Hepatocyte (in vitro differentiated cells): Measurements from ENCODE around the gene KRI1.

Source experiments
- CTCF ChIP-seq: fragments of 200-600 bp; sonication (generic); IDR thresholded peaks from 2 replicates; pipeline ENCODE4 v1.5.1; 2016; ENCODE audit warnings: antibody characterized with exemption, mild to moderate bottlenecking; ENCODE audit not compliant: poor library complexity
- EZH2 ChIP-seq: fragments of 200-600 bp; sonication (generic); IDR thresholded peaks from 2 replicates; pipeline ENCODE4 v1.6.1; 2016; ENCODE audit warnings: antibody characterized with exemption, mild to moderate bottlenecking, borderline replicate concordance
- EZH2phosphoT487 ChIP-seq: fragments of 200-600 bp; sonication (generic); IDR thresholded peaks from one replicate; pipeline ENCODE4 v1.6.1; 2018; ENCODE audit warnings: antibody characterized with exemption, mild to moderate bottlenecking, low read depth, moderate library complexity; ENCODE audit not compliant: unreplicated experiment, severe bottlenecking

- TF ChIP-seq CTCF, result no peak
- no peak for TF ChIP-seq EZH2
- no peak for TF ChIP-seq EZH2phosphoT487
Observed at GRCh38 chr19:10566408-10566657, 523 bp upstream of the KRI1 start.
